AG09319 (cell line): Measurements from ENCODE around the gene OLFML2A.

Experiments used
- DNase-seq: peaks from one replicate; pipeline ENCODE4 v3.0.0-alpha.2; 2010; ENCODE audit warnings: low read depth; ENCODE audit errors: extremely low read depth
- TF ChIP-seq, protein P1 (sequence below): IDR thresholded peaks from 2 replicates; pipeline ENCODE4 v1.5.1; 2011; ENCODE audit warnings: low read depth, mild to moderate bottlenecking, inconsistent platforms, low read length, moderate library complexity

The OLFML2A gene

DNA sequence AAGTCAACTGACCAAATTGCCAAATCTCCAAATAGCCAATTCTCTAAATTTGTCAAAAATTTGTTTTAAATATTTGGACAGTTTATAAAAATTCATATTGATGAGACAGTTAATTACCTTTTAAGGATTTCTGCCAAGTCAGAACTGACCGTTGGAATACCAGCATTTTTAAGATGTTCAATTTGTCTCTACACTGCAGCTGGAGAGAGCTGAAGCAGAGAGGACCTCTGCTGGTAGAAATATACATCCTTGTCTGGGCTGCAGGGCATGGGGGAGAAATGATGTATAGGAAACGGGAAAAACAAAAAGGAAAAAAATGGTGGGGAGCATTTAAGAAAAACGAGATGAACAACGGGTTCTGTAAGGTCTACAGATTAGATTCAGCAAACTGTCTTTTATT, 22.6 kb upstream of the OLFML2A start:
- DNase-seq: no peak
- TF ChIP-seq, protein P1, sequence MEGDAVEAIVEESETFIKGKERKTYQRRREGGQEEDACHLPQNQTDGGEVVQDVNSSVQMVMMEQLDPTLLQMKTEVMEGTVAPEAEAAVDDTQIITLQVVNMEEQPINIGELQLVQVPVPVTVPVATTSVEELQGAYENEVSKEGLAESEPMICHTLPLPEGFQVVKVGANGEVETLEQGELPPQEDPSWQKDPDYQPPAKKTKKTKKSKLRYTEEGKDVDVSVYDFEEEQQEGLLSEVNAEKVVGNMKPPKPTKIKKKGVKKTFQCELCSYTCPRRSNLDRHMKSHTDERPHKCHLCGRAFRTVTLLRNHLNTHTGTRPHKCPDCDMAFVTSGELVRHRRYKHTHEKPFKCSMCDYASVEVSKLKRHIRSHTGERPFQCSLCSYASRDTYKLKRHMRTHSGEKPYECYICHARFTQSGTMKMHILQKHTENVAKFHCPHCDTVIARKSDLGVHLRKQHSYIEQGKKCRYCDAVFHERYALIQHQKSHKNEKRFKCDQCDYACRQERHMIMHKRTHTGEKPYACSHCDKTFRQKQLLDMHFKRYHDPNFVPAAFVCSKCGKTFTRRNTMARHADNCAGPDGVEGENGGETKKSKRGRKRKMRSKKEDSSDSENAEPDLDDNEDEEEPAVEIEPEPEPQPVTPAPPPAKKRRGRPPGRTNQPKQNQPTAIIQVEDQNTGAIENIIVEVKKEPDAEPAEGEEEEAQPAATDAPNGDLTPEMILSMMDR: peak; percentile 55

DNA sequence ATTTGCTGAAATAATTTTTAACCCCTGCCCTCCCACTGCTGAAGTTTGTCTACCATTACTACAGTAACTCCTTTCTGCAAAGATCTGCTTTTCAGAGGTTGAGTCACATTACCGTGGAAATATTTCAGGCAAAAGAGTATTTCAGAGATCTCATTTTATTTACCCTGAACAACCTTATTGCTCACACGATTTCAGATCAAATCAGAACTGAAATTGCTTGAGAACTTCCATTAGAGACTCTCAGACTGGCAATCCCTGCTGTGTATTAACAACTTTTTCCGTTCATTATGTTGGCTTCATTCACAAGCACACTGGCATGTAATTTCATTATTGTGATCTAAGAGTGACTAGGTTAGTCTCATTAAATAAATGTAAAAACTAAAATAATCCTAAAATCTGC, 21.9 kb upstream of the OLFML2A start:
- DNase-seq: no peak
- TF ChIP-seq, protein P1: no peak

DNA sequence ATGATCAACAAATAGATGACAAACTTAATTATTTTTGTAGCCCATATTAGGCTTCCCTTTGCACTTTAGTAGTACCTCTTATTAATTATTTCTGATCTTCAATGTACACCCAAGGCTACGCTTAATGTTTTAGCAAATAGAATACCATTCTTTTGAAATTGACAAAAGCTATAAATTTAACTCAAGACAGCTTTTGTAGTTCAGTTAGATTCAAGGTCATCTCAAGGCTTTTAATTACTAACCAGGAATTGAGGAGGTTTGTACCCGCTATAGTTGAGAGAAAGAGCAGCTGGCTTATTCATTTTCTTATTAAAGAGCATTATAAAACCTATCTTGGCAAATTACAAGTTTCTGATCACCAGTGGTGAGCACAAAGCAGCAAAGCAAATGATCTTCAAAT, 20.9 kb upstream of the OLFML2A start:
- DNase-seq: no peak
- TF ChIP-seq, protein P1: no peak

DNA sequence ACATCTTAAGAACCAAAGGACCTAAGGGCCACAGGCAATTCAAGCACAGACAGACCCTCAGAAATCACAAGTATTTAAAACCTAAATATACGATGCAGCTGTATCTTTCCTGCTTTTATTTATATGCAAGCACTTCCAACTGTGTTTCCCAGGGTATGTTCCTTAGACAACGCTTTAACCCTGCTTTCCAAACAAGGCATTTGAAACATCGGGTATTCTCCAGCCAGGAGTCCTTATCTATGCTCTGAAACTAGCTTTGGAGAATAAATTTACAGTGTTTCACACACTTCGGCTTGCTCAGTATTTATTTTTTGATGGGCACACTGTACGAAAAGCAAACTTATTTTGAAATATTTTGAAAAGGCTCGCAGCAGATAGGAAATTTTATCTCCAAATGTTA, 19.3 kb upstream of the OLFML2A start:
- TF ChIP-seq, protein P1: no peak
- DNase-seq: no peak

DNA sequence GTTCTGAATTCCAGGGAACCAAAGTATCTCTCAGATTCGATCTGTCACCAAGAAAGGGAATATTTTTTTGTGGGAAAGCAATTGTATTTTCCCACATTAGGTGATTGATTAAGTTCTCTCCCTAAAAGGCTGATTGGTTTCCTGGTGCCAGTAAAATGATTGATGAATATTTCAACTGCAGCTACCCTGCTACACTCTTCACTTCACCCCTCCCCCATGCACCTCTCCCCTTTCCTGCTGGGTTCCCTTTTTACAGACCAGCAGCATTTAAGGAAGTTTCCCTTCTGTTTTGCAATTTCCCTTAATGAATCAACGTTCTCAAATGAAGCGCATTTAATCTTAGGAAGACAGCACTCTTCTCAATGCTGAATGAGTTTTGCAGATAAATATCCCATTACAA, 18.9 kb upstream of the OLFML2A start:
- TF ChIP-seq, protein P1: no peak
- DNase-seq: no peak

DNA sequence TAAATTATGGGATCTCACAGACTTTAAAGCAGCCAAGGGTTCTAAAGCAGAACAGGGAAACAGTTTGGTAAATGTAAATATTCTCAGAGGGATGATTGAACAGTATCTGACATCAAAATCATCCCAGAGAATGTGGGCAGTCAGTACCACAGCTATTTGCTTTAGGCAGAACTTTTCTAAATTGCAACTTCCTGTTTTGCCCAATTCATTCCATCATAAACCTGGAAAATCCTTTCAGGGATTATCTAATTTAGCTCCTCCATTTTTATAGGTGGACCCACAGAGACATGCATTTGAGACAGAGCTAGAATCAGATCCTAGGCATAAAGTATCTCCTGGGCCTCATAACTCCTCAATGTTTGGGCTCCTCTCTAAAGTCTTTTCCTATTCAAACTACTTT, 18.2 kb upstream of the OLFML2A start:
- DNase-seq: no peak
- TF ChIP-seq, protein P1: no peak

DNA sequence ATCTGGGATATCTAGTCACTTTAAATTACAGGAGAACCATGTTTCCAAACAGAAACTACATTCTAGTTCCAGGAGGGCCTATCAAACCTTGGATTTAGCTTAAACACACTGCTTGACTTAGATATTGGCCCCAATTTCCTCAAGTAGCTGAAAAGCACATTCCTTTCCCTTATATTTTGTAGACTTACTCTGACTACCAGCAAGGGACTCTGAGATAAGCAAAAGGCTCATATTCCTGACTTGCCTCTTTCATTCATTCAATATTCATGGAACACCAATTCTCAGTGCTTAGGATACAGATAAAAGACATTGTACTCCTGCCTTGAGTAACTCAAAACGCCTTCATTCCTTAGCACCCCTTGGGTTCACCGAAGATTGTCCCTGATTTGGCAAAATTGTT, 17.6 kb upstream of the OLFML2A start:
- TF ChIP-seq, protein P1: no peak
- no peak for DNase-seq
